OCI-LY7 (cell line): ENCODE results near the gene BICC1. TPM values are rescaled to one million over a fixed set of nuclear protein-coding genes. Genes with fewer than 3 reads are reported as not detected.

ENCODE experiments used
- BruUV-seq: library from RNA; stranded (reverse); fragments of 400-500 nt; replicated peaks from 2 replicates; lab custom pipeline; 2021; lab: Mats Ljungman, UMichigan
- CTCF ChIA-PET: fragments of 300-600 bp; sonication (Branson Sonifier 250); formaldehyde crosslinking; loops from one replicate; lab custom pipeline; 2022; ENCODE audit warnings: antibody characterized with exemption; ENCODE audit not compliant: unreplicated experiment; lab: Charles Lee
- POLR2A ChIA-PET: fragments of 300-600 bp; sonication (Branson Sonifier 250); formaldehyde crosslinking; loops from one replicate; lab custom pipeline; 2022; ENCODE audit warnings: antibody characterized with exemption; lab: Charles Lee
- DNase-seq: peaks from one replicate; pipeline ENCODE4 v3.0.0-alpha.2; 2015; ENCODE audit warnings: low spot score
- H2AFZ ChIP-seq: fragments of 200-600 bp; sonication (generic), shearing (Covaris generic); 2 replicates; pipeline ENCODE4 v1.6.1; 2014; ENCODE audit warnings: mild to moderate bottlenecking, antibody characterized with exemption, low read length, moderate library complexity
- H3K27ac ChIP-seq: fragments of 200-600 bp; sonication (generic); 2 replicates; pipeline ENCODE4 v1.5.1; 2014; ENCODE audit warnings: mixed run types, low read depth, mild to moderate bottlenecking, moderate library complexity, low read length, inconsistent platforms; ENCODE audit not compliant: poor library complexity, severe bottlenecking
- H3K36me3 ChIP-seq: fragments of 200-600 bp; sonication (generic); 2 replicates; pipeline ENCODE4 v1.6.1; 2014; ENCODE audit warnings: mild to moderate bottlenecking, antibody characterized with exemption, low read length, moderate library complexity, mixed read lengths; ENCODE audit not compliant: insufficient read depth
- H3K4me1 ChIP-seq: fragments of 200-600 bp; sonication (generic); 2 replicates; pipeline ENCODE4 v1.5.1; 2014; ENCODE audit warnings: mild to moderate bottlenecking, low read length; ENCODE audit not compliant: insufficient read depth, poor library complexity, severe bottlenecking
- H3K4me2 ChIP-seq: fragments of 200-600 bp; sonication (generic); 2 replicates; pipeline ENCODE4 v1.6.1; 2014; ENCODE audit warnings: mild to moderate bottlenecking, low read length
- H3K4me3 ChIP-seq: fragments of 200-600 bp; sonication (generic); 2 replicates; pipeline ENCODE4 v1.5.1; 2014; ENCODE audit warnings: mild to moderate bottlenecking, low read depth, low read length; ENCODE audit not compliant: poor library complexity, severe bottlenecking
- H3K79me2 ChIP-seq: fragments of 200-600 bp; sonication (generic); 2 replicates; pipeline ENCODE4 v1.6.1; 2016; ENCODE audit warnings: low read depth, mild to moderate bottlenecking, low read length, moderate library complexity, mixed read lengths; ENCODE audit not compliant: insufficient read depth
- H3K9me2 ChIP-seq: fragments of 200-600 bp; sonication (generic); 2 replicates; pipeline ENCODE4 v1.6.1; 2016; ENCODE audit warnings: mild to moderate bottlenecking, low read length, mixed read lengths; ENCODE audit not compliant: insufficient read depth
- H3K9me3 ChIP-seq: fragments of 200-600 bp; sonication (generic); 2 replicates; pipeline ENCODE4 v1.6.1; 2014; ENCODE audit warnings: mild to moderate bottlenecking, mixed run types, low read length, mixed read lengths
- H4K20me1 ChIP-seq: fragments of 200-600 bp; sonication (generic); 2 replicates; pipeline ENCODE4 v1.6.1; 2014; ENCODE audit warnings: mild to moderate bottlenecking, antibody characterized with exemption, low read length, moderate library complexity, mixed read lengths; ENCODE audit not compliant: insufficient read depth
- CTCF ChIP-seq: fragments of 200-600 bp; sonication (generic); conservative IDR thresholded peaks from 2 replicates; pipeline ENCODE4 v1.5.1; 2014; ENCODE audit warnings: mild to moderate bottlenecking, antibody characterized with exemption, low read length, moderate library complexity, mixed read lengths
- EZH2phosphoT487 ChIP-seq: fragments of 200-600 bp; sonication (generic); IDR thresholded peaks from 2 replicates; pipeline ENCODE4 v1.6.1; 2018; ENCODE audit warnings: low read depth, borderline replicate concordance, mild to moderate bottlenecking, mixed run types, antibody characterized with exemption, low read length, moderate library complexity, mixed read lengths
- intact Hi-C: fragments of 100-400 bp; cut with micrococcal nuclease; formaldehyde crosslinking; loops from one replicate; pipeline ENCODE4 v1.10.0; 2022; ENCODE audit not compliant: unreplicated experiment
- total RNA-seq, 2 experiments: library from RNA; depleted of rRNA in 1 of 2; stranded (reverse); fragments of >200 nt in 1 of 2; shearing (Covaris generic) in 1 of 2; gene quantifications; 2 replicates each; pipeline ENCODE4 v1.2.3, GENCODE V29; 2014 to 2022

The BICC1 gene
- total RNA-seq, 2 experiments from 2014 or later, result not detected

DNA sequence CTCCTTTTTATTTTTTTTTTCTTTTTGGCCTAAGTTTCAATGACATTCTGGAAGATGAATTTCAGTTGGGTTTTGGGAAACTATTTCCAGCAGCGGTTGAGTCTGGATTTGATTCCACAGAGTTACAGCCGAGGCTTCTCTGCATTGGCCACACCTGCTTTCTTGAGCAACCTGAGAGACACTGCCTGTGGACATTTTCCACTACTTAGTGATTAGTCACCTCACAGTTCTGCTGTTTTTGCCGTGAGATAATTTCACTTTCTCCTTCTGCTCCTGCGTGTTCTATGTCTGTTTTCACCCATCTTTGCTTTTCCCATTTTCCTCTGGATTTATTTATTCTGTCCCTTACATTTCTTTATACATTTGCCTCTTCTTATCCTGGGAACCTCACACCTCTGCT, 243.0 kb downstream of the BICC1 start:
- Histone ChIP-seq H3K4me2 (no peak overlapping the region), H3K4me3 (no peak overlapping the region), H3K27ac (no peak overlapping the region), H3K9me3 (no peaks in the 10 kb centered on the region), H2AFZ (no peak overlapping the region), H4K20me1 (no peaks in the 10 kb centered on the region), H3K9me2 (no peaks in the 10 kb centered on the region), H3K4me1 (no peaks in the 10 kb centered on the region), H3K79me2 (no peaks in the 10 kb centered on the region), H3K36me3 (no peaks in the 10 kb centered on the region)
- intact Hi-C loops, result no loop called here
- no peak for DNase-seq
- POLR2A ChIA-PET, result no interaction called here
- no TSS peak for BruUV-seq
- CTCF ChIA-PET, result no interaction called here
- TF ChIP-seq EZH2phosphoT487, result no peak
- no peak for TF ChIP-seq CTCF

GRCh38 chr10:58756130-58756719, 243.6 kb downstream of the BICC1 start:
- H3K4me1 ChIP-seq, result no peaks in the 10 kb centered on the region
- no peaks in the 10 kb centered on the region for H3K36me3 ChIP-seq
- no peaks in the 10 kb centered on the region for H3K9me3 ChIP-seq
- ChIA-PET CTCF (no interaction called here), POLR2A (no interaction called here)
- H3K4me2 ChIP-seq, result no peak overlapping the region
- no peaks in the 10 kb centered on the region for H3K79me2 ChIP-seq
- H3K9me2 ChIP-seq, result no peaks in the 10 kb centered on the region
- no peak for TF ChIP-seq CTCF
- TF ChIP-seq EZH2phosphoT487, result no peak
- H4K20me1 ChIP-seq, result no peaks in the 10 kb centered on the region
- BruUV-seq, result no TSS peak
- intact Hi-C loops, result no loop called here
- H3K4me3 ChIP-seq, result no peak overlapping the region
- no peak overlapping the region for H2AFZ ChIP-seq
- no peak overlapping the region for H3K27ac ChIP-seq
- no peak for DNase-seq

GRCh38 chr10:58757352-58758065, 244.8 kb downstream of the BICC1 start:
- Histone ChIP-seq H3K4me1 (no peaks in the 10 kb centered on the region), H3K4me2 (no peak overlapping the region), H4K20me1 (no peaks in the 10 kb centered on the region), H3K79me2 (no peaks in the 10 kb centered on the region), H3K27ac (no peak overlapping the region), H3K9me2 (no peaks in the 10 kb centered on the region), H3K36me3 (no peaks in the 10 kb centered on the region), H2AFZ (no peak overlapping the region), H3K9me3 (no peaks in the 10 kb centered on the region), H3K4me3 (no peak overlapping the region)
- TF ChIP-seq EZH2phosphoT487 (no peak), CTCF (no peak)
- DNase-seq, result no peak
- BruUV-seq, result no TSS peak
- POLR2A ChIA-PET, result no interaction called here
- CTCF ChIA-PET, result no interaction called here
- intact Hi-C loops, result no loop called here
